Mucosa of rectum (tissue), 2 donors: ENCODE measurements around the gene ABHD17C.

Experiments
- H3K27ac ChIP-seq, 2 donors: one replicate each; pipeline ENCODE4 v1.7.0; 2013; ENCODE audit warnings: inconsistent platforms in 2 of 2, low read depth in 2 of 2, low read length in 2 of 2
- H3K27me3 ChIP-seq, 2 donors: one replicate each; pipeline ENCODE4 v1.7.0; 2013; ENCODE audit warnings: low read length in 2 of 2; ENCODE audit not compliant: control insufficient read depth in 2 of 2, insufficient read depth in 2 of 2
- H3K36me3 ChIP-seq, 2 donors: one replicate each; pipeline ENCODE4 v1.7.0; 2013; ENCODE audit warnings: low read length in 2 of 2; ENCODE audit not compliant: control insufficient read depth in 2 of 2, insufficient read depth in 2 of 2
- H3K4me1 ChIP-seq, 2 donors: one replicate each; pipeline ENCODE4 v1.7.0; 2013; ENCODE audit warnings: low read length in 2 of 2, mild to moderate bottlenecking in 1 of 2; ENCODE audit not compliant: control insufficient read depth in 2 of 2, insufficient read depth in 2 of 2
- H3K4me3 ChIP-seq, 2 donors: one replicate each; pipeline ENCODE4 v1.7.0; 2013; ENCODE audit warnings: low read length in 2 of 2
- H3K9ac ChIP-seq, 2 donors: one replicate each; pipeline ENCODE4 v1.7.0; 2013; ENCODE audit warnings: low read length in 2 of 2, low read depth in 1 of 2, mild to moderate bottlenecking in 1 of 2
- H3K9me3 ChIP-seq, 2 donors: one replicate each; pipeline ENCODE4 v1.7.0; 2013; ENCODE audit warnings: low read length in 2 of 2; ENCODE audit not compliant: control insufficient read depth in 2 of 2
- donor health status: healthy.
- donor health status: Normal muscosa, but diverticular disease.

The ABHD17C gene

DNA sequence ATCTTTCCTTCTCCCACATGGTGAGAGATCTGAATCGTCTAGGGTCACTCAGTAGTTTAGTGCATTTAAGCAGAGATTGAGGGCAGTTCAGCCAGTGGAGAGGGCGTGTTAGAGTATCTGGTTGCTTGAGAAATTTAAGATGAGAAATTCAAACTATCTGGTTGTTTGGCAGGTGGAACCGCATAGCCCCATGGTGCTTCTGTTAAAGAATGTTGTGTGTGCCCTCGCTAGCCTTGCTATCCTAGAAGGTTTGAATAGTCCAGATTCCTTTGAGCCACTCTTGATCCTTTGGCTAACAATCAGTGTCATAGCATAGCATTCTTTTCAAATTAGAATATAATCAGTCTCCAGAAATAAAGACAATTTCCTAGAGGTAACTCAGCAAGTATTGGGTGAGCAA lies 32.1 kb downstream of the ABHD17C start:
- Histone ChIP-seq H3K4me1 (no peaks in the 10 kb centered on the region), H3K9me3 (no peaks in the 10 kb centered on the region), H3K36me3 (peaks cover 3% of the 10 kb centered on the region in 2 donors), H3K9ac (no peak overlapping the region), H3K27ac (no peak overlapping the region), H3K27me3 (no peaks in the 10 kb centered on the region), H3K4me3 (no peak overlapping the region)

DNA sequence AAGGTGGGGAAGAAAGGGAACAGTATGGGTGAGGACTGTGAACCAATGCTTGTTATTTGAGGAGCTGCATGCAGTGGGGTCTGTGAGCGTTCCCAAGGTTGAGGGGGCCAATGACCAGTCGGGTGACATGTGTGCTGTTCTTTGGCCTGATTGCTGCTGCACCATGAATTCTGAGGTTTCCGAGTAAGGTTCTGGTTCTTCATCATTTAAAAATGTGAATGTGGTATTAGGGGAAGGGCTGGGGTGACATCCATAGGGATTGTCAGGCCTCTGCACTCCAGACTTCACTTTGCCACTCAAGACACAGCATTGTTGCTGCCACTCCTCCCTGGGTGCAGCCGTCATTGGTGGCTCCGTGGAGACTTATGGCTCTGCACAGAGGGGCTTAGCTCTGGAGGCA lies 32.5 kb downstream of the ABHD17C start:
- H3K4me1 ChIP-seq, result no peaks in the 10 kb centered on the region
- no peaks in the 10 kb centered on the region for H3K9me3 ChIP-seq
- no peak overlapping the region for H3K4me3 ChIP-seq
- H3K27ac ChIP-seq, result no peak overlapping the region
- no peak overlapping the region for H3K9ac ChIP-seq
- peaks cover 3% of the 10 kb centered on the region in 2 donors for H3K36me3 ChIP-seq
- H3K27me3 ChIP-seq, result no peaks in the 10 kb centered on the region

DNA sequence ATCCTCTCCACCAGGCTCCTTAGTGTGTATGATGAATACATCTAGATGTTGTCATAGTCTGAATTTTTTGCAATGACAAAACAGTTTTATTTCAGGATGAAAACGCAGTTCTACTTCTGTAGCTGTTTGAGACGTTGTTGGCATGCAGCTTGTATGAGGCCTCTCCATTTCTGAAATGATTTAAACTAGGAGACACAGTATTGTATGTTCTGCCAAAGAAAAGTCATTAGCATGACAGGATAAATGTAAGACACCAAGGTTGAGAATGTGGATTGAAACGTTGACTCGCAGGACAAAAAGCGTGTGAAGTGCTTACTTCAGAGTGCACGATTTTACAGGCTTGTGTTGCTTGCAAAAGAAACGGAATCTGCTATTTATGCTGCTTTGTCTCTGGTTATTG lies 35.3 kb downstream of the ABHD17C start:
- no peaks in the 10 kb centered on the region for H3K27me3 ChIP-seq
- H3K4me3 ChIP-seq, result no peak overlapping the region
- H3K36me3 ChIP-seq, result peaks cover 3 to 7% of the 10 kb centered on the region in 2 donors
- no peaks in the 10 kb centered on the region for H3K4me1 ChIP-seq
- H3K9ac ChIP-seq, result no peak overlapping the region
- no peak overlapping the region for H3K27ac ChIP-seq
- no peaks in the 10 kb centered on the region for H3K9me3 ChIP-seq

DNA sequence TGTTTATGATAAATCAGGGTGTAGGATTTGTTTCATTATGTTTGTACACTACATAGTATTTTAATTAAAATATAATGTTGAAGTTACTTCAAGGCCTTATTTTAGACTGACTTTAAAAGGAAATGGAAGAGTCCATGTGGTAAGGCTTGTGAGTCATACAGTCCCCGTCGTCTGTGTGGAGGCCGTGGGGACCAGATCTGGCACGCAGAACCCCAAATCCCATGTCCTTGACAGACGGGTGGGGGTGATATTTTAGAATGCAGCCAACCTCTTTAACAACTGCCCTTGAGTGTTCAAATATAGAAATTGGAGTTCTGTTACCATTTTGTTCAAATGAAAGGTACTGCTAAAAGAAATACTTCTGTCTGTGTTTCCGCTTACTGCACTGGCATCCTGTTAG lies 35.8 kb downstream of the ABHD17C start:
- Histone ChIP-seq H3K4me1 (no peaks in the 10 kb centered on the region), H3K9ac (no peak overlapping the region), H3K27me3 (no peaks in the 10 kb centered on the region), H3K4me3 (no peak overlapping the region), H3K27ac (no peak overlapping the region), H3K36me3 (peaks cover 3 to 7% of the 10 kb centered on the region in 2 donors), H3K9me3 (no peaks in the 10 kb centered on the region)

DNA sequence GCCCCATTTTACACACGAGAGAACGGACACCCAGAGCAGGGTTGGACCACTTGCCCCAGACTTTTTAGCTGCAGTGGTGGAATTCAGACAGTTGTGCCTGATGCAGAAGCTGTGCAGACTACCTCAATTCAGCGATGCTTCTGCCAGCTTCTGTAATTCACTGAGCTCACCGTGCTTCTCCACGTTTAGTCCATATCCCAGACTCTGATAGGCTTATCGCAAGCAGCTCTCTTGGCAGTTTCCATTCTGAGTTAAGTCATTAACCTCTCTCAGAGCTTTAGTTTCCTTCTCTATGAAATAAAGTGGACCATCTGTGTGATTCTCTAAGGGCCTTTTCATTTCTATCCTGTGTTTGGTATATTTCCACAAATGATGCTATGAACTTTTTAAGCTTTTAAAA lies 37.1 kb downstream of the ABHD17C start:
- peaks cover 3 to 11% of the 10 kb centered on the region in 2 donors for H3K36me3 ChIP-seq
- H3K27me3 ChIP-seq, result no peaks in the 10 kb centered on the region
- H3K27ac ChIP-seq, result no peak overlapping the region
- no peaks in the 10 kb centered on the region for H3K4me1 ChIP-seq
- H3K4me3 ChIP-seq, result no peak overlapping the region
- H3K9me3 ChIP-seq, result no peaks in the 10 kb centered on the region
- H3K9ac ChIP-seq, result no peak overlapping the region

DNA sequence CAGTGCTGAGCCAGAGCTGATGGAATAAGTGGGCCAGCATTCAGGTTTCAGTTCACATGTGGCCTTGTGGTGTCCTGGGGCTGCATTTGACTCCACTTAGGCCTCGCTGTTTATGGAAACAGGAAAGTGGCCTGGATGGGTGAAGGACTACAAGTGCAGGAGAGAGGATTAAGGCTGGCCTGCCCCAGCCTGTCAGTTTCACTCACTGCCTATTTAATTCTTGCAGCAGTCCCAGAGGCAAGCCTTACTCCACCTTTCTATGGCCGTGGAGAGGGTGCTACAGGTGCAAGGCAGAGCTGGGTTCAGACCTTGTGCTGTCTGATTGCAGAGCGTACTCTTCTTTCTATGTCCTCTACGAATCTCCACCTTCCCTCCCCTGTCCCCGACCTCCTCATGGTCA lies 37.7 kb downstream of the ABHD17C start:
- Histone ChIP-seq H3K27ac (no peak overlapping the region), H3K27me3 (no peaks in the 10 kb centered on the region), H3K9ac (no peak overlapping the region)

DNA sequence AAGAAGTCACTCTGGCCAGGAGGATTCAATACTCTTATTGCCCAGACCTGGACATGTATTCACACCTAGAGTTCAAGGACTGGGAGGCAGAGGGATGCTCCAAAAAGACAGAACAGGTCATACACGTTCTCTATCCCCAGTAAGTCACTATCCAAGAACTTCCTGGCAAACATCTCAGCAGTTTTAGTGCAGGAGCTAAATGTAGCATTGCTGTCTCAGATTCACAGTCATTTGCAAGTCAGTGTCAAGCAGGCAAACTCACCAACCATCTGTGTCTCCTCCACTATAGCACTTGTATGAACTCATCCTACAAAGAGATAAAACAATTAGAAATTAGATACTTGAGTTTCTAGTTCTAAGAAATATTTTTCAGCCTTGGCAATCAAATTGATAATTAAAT lies 38.4 kb downstream of the ABHD17C start:
- Histone ChIP-seq H3K9me3 (no peaks in the 10 kb centered on the region), H3K9ac (no peak overlapping the region), H3K4me3 (no peak overlapping the region)

More for the DNA sequence above, 37.7 kb downstream of the ABHD17C start:
- Histone ChIP-seq H3K36me3 (peaks cover 3 to 11% of the 10 kb centered on the region in 2 donors), H3K4me3 (no peak overlapping the region), H3K4me1 (no peaks in the 10 kb centered on the region), H3K9me3 (no peaks in the 10 kb centered on the region)

DNA sequence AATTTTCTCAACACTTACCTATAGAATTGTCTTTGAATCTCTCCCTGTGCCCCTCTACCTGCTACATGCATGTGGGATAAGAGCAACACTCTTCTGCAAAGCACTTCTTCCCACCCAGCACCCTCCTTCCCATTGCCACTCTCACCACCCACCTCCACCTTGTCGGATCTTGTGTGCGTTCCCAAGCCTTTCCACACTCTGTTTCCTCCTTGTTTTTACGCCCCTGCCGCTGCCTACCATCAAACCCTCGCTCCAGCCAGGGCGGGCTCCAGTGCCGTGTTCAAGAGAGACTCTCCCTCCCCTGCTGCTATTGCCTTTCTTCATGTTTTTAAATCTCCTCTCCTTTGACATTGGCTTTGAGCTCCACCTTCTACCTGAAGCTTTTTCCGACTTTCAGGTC lies 40.2 kb downstream of the ABHD17C start:
- H3K4me3 ChIP-seq, result no peak overlapping the region
- no peaks in the 10 kb centered on the region for H3K27me3 ChIP-seq
- H3K36me3 ChIP-seq, result peaks cover 3 to 8% of the 10 kb centered on the region in 2 donors
- no peak overlapping the region for H3K9ac ChIP-seq
- H3K27ac ChIP-seq, result no peak overlapping the region
- H3K9me3 ChIP-seq, result no peaks in the 10 kb centered on the region
- no peaks in the 10 kb centered on the region for H3K4me1 ChIP-seq

More for the DNA sequence above, 38.4 kb downstream of the ABHD17C start:
- Histone ChIP-seq H3K27me3 (no peaks in the 10 kb centered on the region), H3K36me3 (peaks cover 3 to 8% of the 10 kb centered on the region in 2 donors), H3K4me1 (no peaks in the 10 kb centered on the region), H3K27ac (no peak overlapping the region)

DNA sequence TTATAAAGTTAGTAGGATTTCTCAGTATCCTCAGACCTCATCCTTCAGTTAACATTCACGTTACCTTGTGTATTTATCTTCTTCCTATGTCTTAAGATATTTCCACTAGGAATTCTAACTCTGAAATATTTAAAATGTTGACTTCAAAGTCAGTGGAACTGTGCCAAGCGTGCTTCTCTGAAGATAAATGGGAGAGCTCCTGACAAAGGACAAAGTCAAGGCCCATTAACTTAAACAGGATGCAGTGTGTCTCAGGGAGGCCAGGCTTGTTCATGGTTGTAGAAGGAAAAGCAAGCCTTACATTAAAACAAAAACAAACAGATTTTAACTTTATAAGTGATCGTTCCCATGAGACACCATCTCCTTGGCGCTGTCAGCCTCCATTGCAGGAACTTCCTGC lies 41.5 kb downstream of the ABHD17C start:
- peaks cover 3 to 8% of the 10 kb centered on the region in 2 donors for H3K36me3 ChIP-seq
- H3K4me3 ChIP-seq, result no peak overlapping the region
- no peaks in the 10 kb centered on the region for H3K9me3 ChIP-seq
- no peaks in the 10 kb centered on the region for H3K4me1 ChIP-seq
- no peak overlapping the region for H3K27ac ChIP-seq
- no peaks in the 10 kb centered on the region for H3K27me3 ChIP-seq
- no peak overlapping the region for H3K9ac ChIP-seq

DNA sequence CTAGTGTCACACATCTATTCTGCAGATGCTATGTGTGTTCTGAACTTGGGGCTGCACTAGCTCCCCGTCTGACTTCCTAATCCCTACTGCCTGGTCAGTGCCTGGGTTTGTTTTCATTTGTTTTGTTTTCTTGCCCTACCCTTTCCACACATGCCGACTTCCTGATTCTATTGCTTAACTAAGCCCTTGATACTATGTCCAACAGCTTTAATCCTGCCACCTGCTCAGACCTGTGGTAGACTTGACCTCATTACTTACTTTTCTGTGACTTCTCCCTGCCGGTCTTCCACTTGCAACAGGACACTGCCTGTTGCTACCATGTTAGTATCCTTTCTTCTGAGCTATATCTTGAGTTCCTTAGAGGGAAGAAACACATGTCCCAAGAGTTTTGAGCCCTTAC lies 44.8 kb downstream of the ABHD17C start:
- H3K4me3 ChIP-seq, result no peak overlapping the region
- H3K9me3 ChIP-seq, result no peaks in the 10 kb centered on the region
- no peaks in the 10 kb centered on the region for H3K27me3 ChIP-seq
- no peak overlapping the region for H3K27ac ChIP-seq
- peaks cover 0 to 8% of the 10 kb centered on the region in 2 donors for H3K4me1 ChIP-seq
- no peak overlapping the region for H3K9ac ChIP-seq
- H3K36me3 ChIP-seq, result peaks cover 0 to 6% of the 10 kb centered on the region in 2 donors

DNA sequence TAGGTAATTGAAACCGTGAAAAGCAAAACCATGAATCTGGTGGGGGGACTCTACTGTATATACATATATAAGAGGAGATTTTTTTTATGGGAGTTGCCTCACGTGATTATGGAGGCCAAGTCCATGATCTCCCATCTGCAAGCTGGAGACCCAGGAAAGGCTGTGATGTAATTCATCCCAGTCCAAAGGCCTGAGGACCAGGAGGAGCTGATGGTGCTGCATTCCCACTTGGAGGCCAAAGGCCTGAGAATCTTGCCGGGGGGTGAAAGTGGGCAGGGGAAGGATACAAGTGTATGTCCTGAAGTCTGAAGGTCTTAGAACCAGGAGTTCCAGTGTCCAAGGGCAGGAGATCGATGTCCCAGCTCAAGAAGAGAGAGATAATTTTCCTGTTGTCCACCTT lies 47.0 kb downstream of the ABHD17C start:
- peaks cover 0 to 8% of the 10 kb centered on the region in 2 donors for H3K4me1 ChIP-seq
- H3K4me3 ChIP-seq, result no peak overlapping the region
- no peaks in the 10 kb centered on the region for H3K36me3 ChIP-seq
- H3K27me3 ChIP-seq, result no peaks in the 10 kb centered on the region
- H3K9ac ChIP-seq, result no peak overlapping the region
- H3K9me3 ChIP-seq, result no peaks in the 10 kb centered on the region
- no peak overlapping the region for H3K27ac ChIP-seq
